Duodenal mucosa (tissue), 2 donors: ENCODE measurements around the gene ACP3.

Experiments
- H3K27ac ChIP-seq: one replicate; pipeline ENCODE4 v1.7.0; 2013; ENCODE audit warnings: low read depth, low read length
- H3K27me3 ChIP-seq, 2 donors: one replicate each; pipeline ENCODE4 v1.7.0; 2013; ENCODE audit warnings: low read length in 2 of 2, control low read depth in 1 of 2; ENCODE audit not compliant: insufficient read depth in 2 of 2, control insufficient read depth in 1 of 2
- H3K36me3 ChIP-seq, 2 donors: one replicate each; pipeline ENCODE4 v1.7.0; 2013; ENCODE audit warnings: low read length in 2 of 2, control low read depth in 1 of 2; ENCODE audit not compliant: insufficient read depth in 2 of 2, control insufficient read depth in 1 of 2
- H3K4me1 ChIP-seq, 2 donors: one replicate each; pipeline ENCODE4 v1.7.0; 2013; ENCODE audit warnings: low read length in 2 of 2, control low read depth in 1 of 2; ENCODE audit not compliant: insufficient read depth in 2 of 2, control insufficient read depth in 1 of 2
- H3K4me3 ChIP-seq, 2 donors: one replicate each; pipeline ENCODE4 v1.7.0; 2013; ENCODE audit warnings: low read length in 2 of 2, low read depth in 1 of 2
- H3K9ac ChIP-seq, 2 donors: one replicate each; pipeline ENCODE4 v1.7.0; 2013; ENCODE audit warnings: low read length in 2 of 2, low read depth in 1 of 2
- H3K9me3 ChIP-seq, 2 donors: one replicate each; pipeline ENCODE4 v1.7.0; 2013; ENCODE audit warnings: low read length in 2 of 2, control low read depth in 1 of 2; ENCODE audit not compliant: control insufficient read depth in 1 of 2

The ACP3 gene

GRCh38 chr3:132311316-132311715 lies 5.9 kb upstream of the ACP3 start:
- Histone ChIP-seq H3K4me1 (no peaks in the 10 kb centered on the region), H3K27me3 (no peaks in the 10 kb centered on the region), H3K36me3 (no peaks in the 10 kb centered on the region), H3K9ac (no peak overlapping the region), H3K9me3 (no peaks in the 10 kb centered on the region), H3K4me3 (no peak overlapping the region), H3K27ac (no peak overlapping the region)

- H3K27me3 ChIP-seq: no peaks in the 10 kb centered on the region
- no peaks in the 10 kb centered on the region for H3K4me1 ChIP-seq
- no peak overlapping the region for H3K4me3 ChIP-seq
- H3K9ac ChIP-seq: no peak overlapping the region
- no peaks in the 10 kb centered on the region for H3K9me3 ChIP-seq
- H3K36me3 ChIP-seq: no peaks in the 10 kb centered on the region
- H3K27ac ChIP-seq: no peak overlapping the region
Measured at GRCh38 chr3:132311841-132312240, 5.4 kb upstream of the ACP3 start.

- Histone ChIP-seq H3K27ac (no peak overlapping the region), H3K9ac (no peak overlapping the region), H3K27me3 (no peaks in the 10 kb centered on the region), H3K4me1 (peaks cover 0 to 10% of the 10 kb centered on the region in 2 donors), H3K9me3 (no peaks in the 10 kb centered on the region), H3K4me3 (no peak overlapping the region), H3K36me3 (no peaks in the 10 kb centered on the region)
Measured at GRCh38 chr3:132315851-132316250, 1.4 kb upstream of the ACP3 start.

- Histone ChIP-seq H3K4me1 (peaks cover 0 to 10% of the 10 kb centered on the region in 2 donors), H3K9ac (no peak overlapping the region), H3K36me3 (no peaks in the 10 kb centered on the region), H3K27ac (no peak overlapping the region), H3K9me3 (no peaks in the 10 kb centered on the region), H3K4me3 (no peak overlapping the region), H3K27me3 (no peaks in the 10 kb centered on the region)
Measured at GRCh38 chr3:132318451-132318850, 1.2 kb downstream of the ACP3 start.

GRCh38 chr3:132321304-132321703 lies 4.1 kb downstream of the ACP3 start:
- no peak overlapping the region for H3K27ac ChIP-seq
- H3K4me3 ChIP-seq: no peak overlapping the region
- H3K36me3 ChIP-seq: no peaks in the 10 kb centered on the region
- H3K27me3 ChIP-seq: no peaks in the 10 kb centered on the region
- no peak overlapping the region for H3K9ac ChIP-seq
- peaks cover 0 to 10% of the 10 kb centered on the region in 2 donors for H3K4me1 ChIP-seq
- H3K9me3 ChIP-seq: no peaks in the 10 kb centered on the region

- Histone ChIP-seq H3K9ac (no peak overlapping the region), H3K9me3 (no peaks in the 10 kb centered on the region), H3K4me1 (no peaks in the 10 kb centered on the region)
Measured at GRCh38 chr3:132325103-132325606, 7.9 kb downstream of the ACP3 start.

GRCh38 chr3:132325634-132326033 lies 8.4 kb downstream of the ACP3 start:
- no peak overlapping the region for H3K27ac ChIP-seq
- H3K4me1 ChIP-seq: no peaks in the 10 kb centered on the region
- H3K27me3 ChIP-seq: no peaks in the 10 kb centered on the region
- H3K9ac ChIP-seq: no peak overlapping the region
- no peak overlapping the region for H3K4me3 ChIP-seq
- H3K36me3 ChIP-seq: no peaks in the 10 kb centered on the region
- H3K9me3 ChIP-seq: no peaks in the 10 kb centered on the region

More at GRCh38 chr3:132325103-132325606, 7.9 kb downstream of the ACP3 start:
- H3K27ac ChIP-seq: no peak overlapping the region
- H3K36me3 ChIP-seq: no peaks in the 10 kb centered on the region
- no peaks in the 10 kb centered on the region for H3K27me3 ChIP-seq
- H3K4me3 ChIP-seq: no peak overlapping the region

GRCh38 chr3:132326251-132326650 lies 9.0 kb downstream of the ACP3 start:
- Histone ChIP-seq H3K27me3 (no peaks in the 10 kb centered on the region), H3K27ac (no peak overlapping the region), H3K36me3 (no peaks in the 10 kb centered on the region), H3K4me1 (no peaks in the 10 kb centered on the region), H3K9me3 (no peaks in the 10 kb centered on the region), H3K9ac (no peak overlapping the region), H3K4me3 (no peak overlapping the region)

- Histone ChIP-seq H3K9ac (no peak overlapping the region), H3K9me3 (no peaks in the 10 kb centered on the region), H3K27ac (no peak overlapping the region), H3K4me1 (peaks cover 0 to 2% of the 10 kb centered on the region in 2 donors), H3K27me3 (no peaks in the 10 kb centered on the region), H3K4me3 (no peak overlapping the region), H3K36me3 (no peaks in the 10 kb centered on the region)
Measured at GRCh38 chr3:132332082-132332481, 14.9 kb downstream of the ACP3 start.

- Histone ChIP-seq H3K4me3 (no peak overlapping the region), H3K27ac (no peak overlapping the region), H3K9ac (no peak overlapping the region), H3K4me1 (peaks cover 0 to 6% of the 10 kb centered on the region in 2 donors), H3K36me3 (no peaks in the 10 kb centered on the region), H3K9me3 (no peaks in the 10 kb centered on the region), H3K27me3 (no peaks in the 10 kb centered on the region)
Measured at GRCh38 chr3:132332508-132332907, 15.3 kb downstream of the ACP3 start.

- Histone ChIP-seq H3K9me3 (no peaks in the 10 kb centered on the region), H3K36me3 (no peaks in the 10 kb centered on the region), H3K27ac (no peak overlapping the region), H3K4me1 (peaks cover 0 to 8% of the 10 kb centered on the region in 2 donors), H3K4me3 (no peak overlapping the region), H3K9ac (no peak overlapping the region), H3K27me3 (no peaks in the 10 kb centered on the region)
Measured at GRCh38 chr3:132341746-132342145, 24.5 kb downstream of the ACP3 start.
